ENCODE results near the gene SLC19A3.
"Not testable (repeated sequence)": the region's sequence is repeated elsewhere in the genome, so short reads cannot be mapped to it uniquely, and the experiment has no call there.

Gene SLC19A3

GRCh38 chr2:227717687-227718567 is at the start of gene SLC19A3:
TSS of gene SLC19A3 (minus strand) at chr2:227718028. CDS start at chr2:227702318, 15,710 bp downstream.
- Histone ChIP-seq H3K4me1 (ENCODE audit: insufficient read depth, low read length) (peaks cover 8% of the 10 kb centered on the region), H3K9me3 (ENCODE audit: control insufficient read depth, insufficient read depth, low read length) (no peaks in the 10 kb centered on the region), H3K36me3 (ENCODE audit: insufficient read depth, low read length) (no peaks in the 10 kb centered on the region), H3K9ac (ENCODE audit: low read depth, low read length) (peak within 1 kb of the TSS; percentile 51; the same call in 1 of the 2 replicates)

- no peaks in the 10 kb centered on the region for H3K36me3 ChIP-seq (ENCODE audit: insufficient read depth, low read length)
- H3K9ac ChIP-seq (ENCODE audit: low read depth, low read length) = no peak overlapping the region
- no peaks in the 10 kb centered on the region for H3K4me1 ChIP-seq (ENCODE audit: insufficient read depth, low read length)
- H3K9me3 ChIP-seq (ENCODE audit: control insufficient read depth, insufficient read depth, low read length) = no peaks in the 10 kb centered on the region
Observed at GRCh38 chr2:227766373-227766883, 48.6 kb upstream of the SLC19A3 start.

- Histone ChIP-seq H3K9me3 (ENCODE audit: control insufficient read depth, insufficient read depth, low read length) (no peaks in the 10 kb centered on the region), H3K4me1 (ENCODE audit: insufficient read depth, low read length) (no peaks in the 10 kb centered on the region), H3K9ac (ENCODE audit: low read depth, low read length) (no peak overlapping the region), H3K36me3 (ENCODE audit: insufficient read depth, low read length) (no peaks in the 10 kb centered on the region)
Observed at GRCh38 chr2:227765788-227766372, 48.1 kb upstream of the SLC19A3 start.

- Histone ChIP-seq H3K9me3 (ENCODE audit: control insufficient read depth, insufficient read depth, low read length) (no peaks in the 10 kb centered on the region), H3K4me1 (ENCODE audit: insufficient read depth, low read length) (peaks cover 13% of the 10 kb centered on the region), H3K9ac (ENCODE audit: low read depth, low read length) (no peak overlapping the region), H3K36me3 (ENCODE audit: insufficient read depth, low read length) (no peaks in the 10 kb centered on the region)
Observed at GRCh38 chr2:227761740-227762476, 44.1 kb upstream of the SLC19A3 start.

- H3K9ac ChIP-seq (ENCODE audit: low read depth, low read length) = no peak overlapping the region
- H3K9me3 ChIP-seq (ENCODE audit: control insufficient read depth, insufficient read depth, low read length) = no peaks in the 10 kb centered on the region
- H3K36me3 ChIP-seq (ENCODE audit: insufficient read depth, low read length) = no peaks in the 10 kb centered on the region
- H3K4me1 ChIP-seq (ENCODE audit: insufficient read depth, low read length) = peaks cover 13% of the 10 kb centered on the region
Observed at GRCh38 chr2:227759411-227760118, 41.7 kb upstream of the SLC19A3 start.

- peaks cover 13% of the 10 kb centered on the region for H3K4me1 ChIP-seq (ENCODE audit: insufficient read depth, low read length)
- H3K9me3 ChIP-seq (ENCODE audit: control insufficient read depth, insufficient read depth, low read length); H3K36me3 ChIP-seq (ENCODE audit: insufficient read depth, low read length); H3K9ac ChIP-seq (ENCODE audit: low read depth, low read length): not testable (repeated sequence)
Observed at GRCh38 chr2:227756261-227756660, 38.4 kb upstream of the SLC19A3 start.

GRCh38 chr2:227748079-227748478 is 30.3 kb upstream of the SLC19A3 start:
- Histone ChIP-seq H3K9me3 (ENCODE audit: control insufficient read depth, insufficient read depth, low read length) (no peaks in the 10 kb centered on the region), H3K9ac (ENCODE audit: low read depth, low read length) (no peak overlapping the region), H3K36me3 (ENCODE audit: insufficient read depth, low read length) (no peaks in the 10 kb centered on the region), H3K4me1 (ENCODE audit: insufficient read depth, low read length) (0 out of 2 replicates have a peak, but pooled peaks cover 5% of the 10 kb centered on the region)

GRCh38 chr2:227745594-227745993 is 27.8 kb upstream of the SLC19A3 start, which contains the start of gene SCYGR8:
TSS of gene SCYGR8 (plus strand) at chr2:227745894. CDS start at chr2:227745894, 0 bp downstream.
- H3K9me3 ChIP-seq (ENCODE audit: control insufficient read depth, insufficient read depth, low read length) = no peaks in the 10 kb centered on the region
- no peak within 1 kb of the TSS for H3K9ac ChIP-seq (ENCODE audit: low read depth, low read length)
- no peaks in the 10 kb centered on the region for H3K36me3 ChIP-seq (ENCODE audit: insufficient read depth, low read length)
- 0 out of 2 replicates have a peak, but pooled peaks cover 5% of the 10 kb centered on the region for H3K4me1 ChIP-seq (ENCODE audit: insufficient read depth, low read length)

- H3K36me3 ChIP-seq (ENCODE audit: insufficient read depth, low read length); H3K9me3 ChIP-seq (ENCODE audit: control insufficient read depth, insufficient read depth, low read length); H3K9ac ChIP-seq (ENCODE audit: low read depth, low read length); H3K4me1 ChIP-seq (ENCODE audit: insufficient read depth, low read length): not testable (repeated sequence)
Observed at GRCh38 chr2:227740705-227741104, 22.9 kb upstream of the SLC19A3 start.

- H3K4me1 ChIP-seq (ENCODE audit: insufficient read depth, low read length) = 0 out of 2 replicates have a peak, but pooled peaks cover 5% of the 10 kb centered on the region
- H3K9me3 ChIP-seq (ENCODE audit: control insufficient read depth, insufficient read depth, low read length) = no peaks in the 10 kb centered on the region
- no peaks in the 10 kb centered on the region for H3K36me3 ChIP-seq (ENCODE audit: insufficient read depth, low read length)
- no peak overlapping the region for H3K9ac ChIP-seq (ENCODE audit: low read depth, low read length)
Observed at GRCh38 chr2:227739351-227739750, 21.5 kb upstream of the SLC19A3 start.

GRCh38 chr2:227728035-227728434 is 10.2 kb upstream of the SLC19A3 start, which contains the start of gene SCYGR7:
TSS of gene SCYGR7 (plus strand) at chr2:227728335. CDS start at chr2:227728335, 0 bp downstream.
- H3K4me1 ChIP-seq (ENCODE audit: insufficient read depth, low read length) = no peaks in the 10 kb centered on the region
- no peaks in the 10 kb centered on the region for H3K9me3 ChIP-seq (ENCODE audit: control insufficient read depth, insufficient read depth, low read length)
- H3K36me3 ChIP-seq (ENCODE audit: insufficient read depth, low read length) = no peaks in the 10 kb centered on the region
- no peak within 1 kb of the TSS for H3K9ac ChIP-seq (ENCODE audit: low read depth, low read length)

GRCh38 chr2:227724394-227725039 is 6.7 kb upstream of the SLC19A3 start, which contains the start of gene SCYGR6:
TSS of gene SCYGR6 (minus strand) at chr2:227724757. CDS start at chr2:227724757, 0 bp downstream.
- no peaks in the 10 kb centered on the region for H3K4me1 ChIP-seq (ENCODE audit: insufficient read depth, low read length)
- no peak within 1 kb of the TSS for H3K9ac ChIP-seq (ENCODE audit: low read depth, low read length)
- H3K9me3 ChIP-seq (ENCODE audit: control insufficient read depth, insufficient read depth, low read length) = no peaks in the 10 kb centered on the region
- H3K36me3 ChIP-seq (ENCODE audit: insufficient read depth, low read length) = no peaks in the 10 kb centered on the region

- H3K4me1 ChIP-seq (ENCODE audit: insufficient read depth, low read length); H3K9me3 ChIP-seq (ENCODE audit: control insufficient read depth, insufficient read depth, low read length); H3K36me3 ChIP-seq (ENCODE audit: insufficient read depth, low read length); H3K9ac ChIP-seq (ENCODE audit: low read depth, low read length): not testable (repeated sequence)
Observed at GRCh38 chr2:227722821-227723220, 5.0 kb upstream of the SLC19A3 start.

Measured in ES-I3 (cell line).